Endometrial microvascular endothelial cells (primary cell): ENCODE data around the gene HFM1. TPM values are rescaled to one million over a fixed set of nuclear protein-coding genes. Genes with fewer than 3 reads are reported as not detected.
"Not testable (repeated sequence)": the region's sequence is repeated elsewhere in the genome, so short reads cannot be mapped to it uniquely, and the experiment has no call there.

Experiments used
- in situ Hi-C: cut with HindIII; loops from 2 replicates; pipeline ENCODE4 v1.10.0; 2017; ENCODE audit warnings: low sequenced_read_pairs, low pct_unique_long_range_greater_than_20kb; ENCODE audit errors: inconsistent ontology term
- total RNA-seq: library from RNA; depleted of rRNA; stranded (reverse); fragments of >200 nt; gene quantifications from one replicate; pipeline ENCODE4 v1.2.3, GENCODE V29; 2015; ENCODE audit errors: inconsistent ontology term

The HFM1 gene, protein sequence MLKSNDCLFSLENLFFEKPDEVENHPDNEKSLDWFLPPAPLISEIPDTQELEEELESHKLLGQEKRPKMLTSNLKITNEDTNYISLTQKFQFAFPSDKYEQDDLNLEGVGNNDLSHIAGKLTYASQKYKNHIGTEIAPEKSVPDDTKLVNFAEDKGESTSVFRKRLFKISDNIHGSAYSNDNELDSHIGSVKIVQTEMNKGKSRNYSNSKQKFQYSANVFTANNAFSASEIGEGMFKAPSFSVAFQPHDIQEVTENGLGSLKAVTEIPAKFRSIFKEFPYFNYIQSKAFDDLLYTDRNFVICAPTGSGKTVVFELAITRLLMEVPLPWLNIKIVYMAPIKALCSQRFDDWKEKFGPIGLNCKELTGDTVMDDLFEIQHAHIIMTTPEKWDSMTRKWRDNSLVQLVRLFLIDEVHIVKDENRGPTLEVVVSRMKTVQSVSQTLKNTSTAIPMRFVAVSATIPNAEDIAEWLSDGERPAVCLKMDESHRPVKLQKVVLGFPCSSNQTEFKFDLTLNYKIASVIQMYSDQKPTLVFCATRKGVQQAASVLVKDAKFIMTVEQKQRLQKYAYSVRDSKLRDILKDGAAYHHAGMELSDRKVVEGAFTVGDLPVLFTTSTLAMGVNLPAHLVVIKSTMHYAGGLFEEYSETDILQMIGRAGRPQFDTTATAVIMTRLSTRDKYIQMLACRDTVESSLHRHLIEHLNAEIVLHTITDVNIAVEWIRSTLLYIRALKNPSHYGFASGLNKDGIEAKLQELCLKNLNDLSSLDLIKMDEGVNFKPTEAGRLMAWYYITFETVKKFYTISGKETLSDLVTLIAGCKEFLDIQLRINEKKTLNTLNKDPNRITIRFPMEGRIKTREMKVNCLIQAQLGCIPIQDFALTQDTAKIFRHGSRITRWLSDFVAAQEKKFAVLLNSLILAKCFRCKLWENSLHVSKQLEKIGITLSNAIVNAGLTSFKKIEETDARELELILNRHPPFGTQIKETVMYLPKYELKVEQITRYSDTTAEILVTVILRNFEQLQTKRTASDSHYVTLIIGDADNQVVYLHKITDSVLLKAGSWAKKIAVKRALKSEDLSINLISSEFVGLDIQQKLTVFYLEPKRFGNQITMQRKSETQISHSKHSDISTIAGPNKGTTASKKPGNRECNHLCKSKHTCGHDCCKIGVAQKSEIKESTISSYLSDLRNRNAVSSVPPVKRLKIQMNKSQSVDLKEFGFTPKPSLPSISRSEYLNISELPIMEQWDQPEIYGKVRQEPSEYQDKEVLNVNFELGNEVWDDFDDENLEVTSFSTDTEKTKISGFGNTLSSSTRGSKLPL (N-terminal part only)
- total RNA-seq = not detected

DNA sequence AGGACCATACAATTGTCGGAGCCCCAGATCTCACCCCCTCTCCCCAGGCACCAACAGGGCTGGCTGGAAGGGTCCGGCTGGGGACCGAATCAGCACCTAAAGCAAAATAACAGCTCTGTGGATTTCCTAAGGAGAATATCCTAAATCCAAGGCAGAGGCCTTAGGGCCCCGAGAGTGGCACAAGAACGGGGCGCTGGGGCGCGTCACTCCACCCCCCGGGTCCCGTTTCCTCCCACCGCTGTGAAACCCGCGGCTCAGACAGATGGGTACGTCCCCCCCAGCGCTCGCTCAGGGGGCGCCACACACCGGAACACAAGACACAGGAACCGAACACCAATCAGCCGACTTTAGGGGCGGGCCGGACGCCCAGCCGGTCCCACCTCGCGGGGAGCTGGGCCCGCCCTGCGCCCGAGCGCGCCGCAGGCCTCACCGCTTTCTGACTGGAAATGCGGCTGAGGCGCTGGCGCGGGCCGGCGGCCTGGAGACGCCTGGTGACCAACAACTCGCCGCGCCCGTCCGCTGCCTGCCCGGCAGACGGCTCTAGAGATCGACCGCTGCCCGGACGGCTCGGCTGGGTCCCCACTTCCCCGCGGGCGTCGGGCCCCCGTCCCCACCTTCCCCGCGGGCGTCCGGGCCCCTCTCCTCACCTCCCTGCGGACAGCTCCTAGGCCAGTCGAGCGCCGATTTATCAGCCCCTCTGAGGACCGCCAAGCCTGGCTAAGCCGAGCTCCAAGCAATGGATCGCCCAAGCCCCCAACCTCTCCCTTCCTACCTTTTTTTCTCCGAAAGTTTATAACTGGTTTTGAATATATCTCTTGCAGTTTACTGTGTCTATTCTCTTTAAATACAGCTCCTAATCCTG lies at the start of gene HFM1:
Gene HFM1, minus strand, starts transcription at position 687 of the 862 bp plus-strand sequence. CDS start 3,755 bp downstream, outside the sequence.
- in situ Hi-C loops = no loop called here

DNA sequence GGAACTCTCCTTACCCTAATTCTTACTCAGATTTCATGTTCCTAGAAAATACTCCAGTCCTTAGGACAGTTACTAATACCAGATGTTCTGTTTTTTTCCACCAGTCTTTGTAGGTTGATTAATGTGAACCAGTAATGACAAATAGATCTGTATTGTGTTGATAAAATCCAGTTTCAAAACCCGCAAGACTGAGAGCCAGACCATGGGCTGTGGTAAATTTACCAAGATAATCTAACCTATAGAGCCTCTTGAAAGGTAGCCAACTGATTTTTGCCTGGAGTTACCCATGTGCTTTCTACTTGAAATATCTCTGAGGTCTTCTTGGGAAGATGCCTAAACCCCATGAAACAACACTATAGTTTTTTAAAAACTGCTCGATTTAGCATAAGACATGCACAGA lies 49.5 kb upstream of the HFM1 start:
- in situ Hi-C loops = no loop called here

DNA sequence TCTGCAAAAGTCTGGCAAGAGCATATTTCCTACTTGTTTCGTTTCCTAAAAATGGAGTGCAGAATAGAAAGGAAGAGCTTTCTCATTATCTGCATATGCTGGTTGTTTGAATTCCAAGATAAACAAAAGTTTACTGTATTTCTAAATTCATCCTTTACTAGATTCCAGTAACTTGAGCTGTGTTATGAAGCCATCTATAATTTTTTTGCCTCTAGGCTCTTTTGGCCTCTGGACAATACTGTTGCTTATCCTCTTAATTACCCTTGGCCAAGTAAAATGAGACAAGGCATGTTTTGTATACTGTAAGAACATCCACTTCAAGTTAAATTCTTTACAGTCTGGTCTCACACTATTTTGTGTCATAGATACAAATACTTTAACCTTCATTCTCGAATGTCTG lies 45.6 kb upstream of the HFM1 start:
- in situ Hi-C loops = no loop called here

DNA sequence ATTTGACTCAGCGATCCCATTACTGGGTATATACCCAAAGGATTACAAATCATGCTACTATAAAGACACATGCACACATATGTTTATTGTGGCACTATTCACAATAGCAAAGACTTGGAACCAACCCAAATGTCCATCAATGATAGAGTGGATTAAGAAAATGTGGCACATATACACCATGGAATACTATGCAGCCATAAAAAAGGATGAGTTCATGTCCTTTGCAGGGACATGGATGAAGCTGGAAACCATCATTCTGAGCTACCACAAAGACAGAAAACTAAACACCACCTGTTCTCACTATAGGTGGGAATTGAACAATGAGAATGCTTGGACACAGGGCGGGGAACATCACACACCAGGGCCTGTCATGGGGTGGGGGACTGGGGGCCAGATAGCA lies 43.1 kb upstream of the HFM1 start:
- in situ Hi-C loops = not testable (repeated sequence)

DNA sequence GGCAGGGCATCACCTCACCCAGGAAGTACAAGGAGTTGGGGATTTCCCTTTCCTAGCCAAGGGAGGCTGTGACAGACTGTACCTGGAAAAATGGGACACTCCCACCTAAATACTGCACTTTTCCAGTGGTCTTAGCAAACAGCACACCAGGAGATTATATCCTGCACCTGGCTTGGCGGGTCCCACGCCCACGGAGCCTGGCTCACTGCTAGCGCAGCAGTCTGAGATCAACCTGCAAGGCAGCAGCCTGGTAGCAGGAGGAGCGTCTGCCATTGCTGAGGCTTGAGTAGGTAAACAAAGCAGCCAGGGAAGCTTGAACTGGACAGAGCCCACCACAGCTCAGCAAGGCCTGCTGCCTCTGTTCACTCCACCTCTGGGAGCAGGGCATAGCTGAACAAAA lies 37.3 kb upstream of the HFM1 start:
- in situ Hi-C loops = not testable (repeated sequence)

DNA sequence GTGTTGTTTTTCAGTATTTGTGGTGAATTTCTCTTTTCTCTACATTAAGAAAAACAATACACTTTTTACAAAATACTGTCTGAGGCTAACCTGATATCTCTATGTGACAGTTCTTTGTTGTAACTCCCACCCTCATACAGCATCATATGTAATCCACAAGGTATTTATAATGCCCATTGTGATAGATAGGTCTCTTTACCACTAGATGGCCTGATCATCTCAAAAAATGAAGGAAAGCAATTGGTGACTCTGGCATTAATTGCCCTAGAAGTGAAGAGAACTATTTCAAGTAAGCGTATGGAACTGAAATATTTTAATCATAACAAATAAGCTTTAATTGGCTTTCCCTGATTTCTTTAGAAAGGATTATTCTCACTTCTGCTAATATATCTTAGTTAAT lies 36.2 kb upstream of the HFM1 start:
- in situ Hi-C loops = no loop called here

DNA sequence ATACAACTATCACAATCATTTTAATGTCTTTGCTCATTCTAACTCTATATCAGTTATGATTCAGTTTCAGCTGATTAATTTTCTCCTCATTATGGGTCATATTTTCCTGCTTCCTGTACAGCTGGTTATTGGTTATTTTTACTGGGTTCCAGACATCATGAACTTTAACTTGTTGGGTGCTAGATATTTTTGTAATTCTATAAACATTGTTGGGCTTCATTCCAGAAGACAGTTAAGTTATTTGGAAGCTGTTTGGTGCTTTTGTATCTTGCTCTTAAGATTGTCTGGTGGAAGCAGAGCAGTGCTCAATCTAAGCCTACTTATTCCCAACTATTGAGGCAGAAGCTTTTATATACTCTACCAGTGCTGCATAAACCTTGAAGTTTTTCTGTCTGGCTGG lies 34.4 kb upstream of the HFM1 start:
- in situ Hi-C loops = no loop called here

DNA sequence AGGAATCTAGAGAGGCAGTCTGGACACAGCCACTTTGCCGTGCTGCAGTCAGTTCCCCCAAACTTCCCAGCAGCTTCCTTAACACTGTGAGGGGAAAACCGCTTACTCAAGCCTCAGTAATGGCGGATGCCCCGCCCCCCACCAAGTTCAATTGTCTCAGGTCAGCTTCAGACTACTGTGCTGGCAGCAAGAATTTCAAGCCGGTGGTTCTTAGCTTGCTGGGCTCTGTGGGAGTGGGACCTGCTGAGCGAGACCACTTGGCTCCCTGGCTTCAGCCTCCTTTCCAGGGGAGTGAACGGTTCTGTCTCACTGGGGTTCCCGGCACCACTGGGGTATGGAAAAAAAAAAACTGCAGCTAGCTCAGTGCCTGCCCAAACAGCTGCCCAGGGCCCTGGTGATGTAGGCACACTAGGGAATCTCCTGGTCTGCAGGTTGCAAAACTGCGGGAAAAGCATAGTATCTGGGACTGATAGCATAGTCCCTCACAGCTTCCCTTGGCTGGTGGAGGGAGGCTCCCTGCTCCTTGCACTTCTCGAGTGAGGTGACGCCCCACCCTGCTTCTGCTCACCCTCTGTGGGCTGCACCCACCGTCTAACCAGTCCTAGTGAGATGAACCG lies 23.7 kb upstream of the HFM1 start:
- in situ Hi-C loops = no loop called here

DNA sequence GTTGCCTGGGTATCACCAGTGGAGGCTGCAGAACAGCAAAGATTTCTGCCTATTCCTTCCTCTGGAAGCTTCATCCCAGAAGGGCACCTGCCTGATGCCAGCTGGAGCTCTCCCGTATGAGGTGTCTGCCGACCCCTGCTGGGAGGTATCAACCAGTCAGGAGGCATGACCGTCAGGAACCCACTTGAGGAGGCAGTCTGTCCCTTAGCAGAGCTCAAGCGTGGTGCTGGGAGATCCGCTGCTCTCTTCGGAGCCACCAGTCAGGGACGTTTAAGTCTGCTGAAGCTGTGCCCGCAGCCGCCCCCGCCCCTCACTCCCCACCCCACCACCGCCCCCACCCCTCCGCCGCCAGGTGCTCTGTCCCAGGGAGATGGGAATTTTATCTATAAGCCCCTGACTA lies 23.1 kb upstream of the HFM1 start:
- in situ Hi-C loops = no loop called here

DNA sequence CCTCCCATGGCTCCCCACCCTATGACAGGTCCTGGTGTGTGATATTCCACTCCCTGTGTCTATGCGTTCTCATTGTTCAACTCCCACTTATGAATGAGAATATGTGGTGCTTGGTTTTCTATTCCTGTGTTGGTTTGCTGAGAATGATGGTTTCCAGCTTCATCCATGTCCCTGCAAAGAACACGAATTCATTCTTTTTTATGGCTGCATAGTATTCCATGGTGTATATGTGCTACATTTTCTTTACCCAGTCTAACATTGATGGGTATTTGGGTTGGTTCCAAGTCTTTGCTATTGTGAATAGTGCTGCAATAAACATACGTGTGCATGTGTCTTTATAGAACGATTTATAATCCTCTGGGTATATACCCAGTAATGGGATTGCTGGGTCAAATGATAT lies 17.9 kb upstream of the HFM1 start:
- in situ Hi-C loops = not testable (repeated sequence)

DNA sequence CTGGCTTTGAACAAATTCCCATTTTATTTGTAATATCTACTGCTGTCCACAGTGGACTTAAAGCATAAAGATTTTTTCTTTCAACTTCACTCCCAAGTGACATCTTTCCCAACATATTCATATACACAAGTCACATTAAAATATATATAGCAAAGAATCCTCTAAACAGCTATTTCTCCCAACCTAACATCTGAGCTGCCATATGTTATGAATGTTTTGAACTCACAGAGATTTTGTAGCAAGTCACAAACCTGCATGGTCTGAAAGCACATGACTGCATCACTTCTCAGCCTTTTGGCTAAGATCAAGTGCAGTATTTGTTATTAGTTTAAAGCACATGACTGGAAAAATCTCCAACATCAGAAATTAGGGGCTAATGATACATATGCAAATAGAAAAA lies 7.7 kb upstream of the HFM1 start:
- in situ Hi-C loops = no loop called here

DNA sequence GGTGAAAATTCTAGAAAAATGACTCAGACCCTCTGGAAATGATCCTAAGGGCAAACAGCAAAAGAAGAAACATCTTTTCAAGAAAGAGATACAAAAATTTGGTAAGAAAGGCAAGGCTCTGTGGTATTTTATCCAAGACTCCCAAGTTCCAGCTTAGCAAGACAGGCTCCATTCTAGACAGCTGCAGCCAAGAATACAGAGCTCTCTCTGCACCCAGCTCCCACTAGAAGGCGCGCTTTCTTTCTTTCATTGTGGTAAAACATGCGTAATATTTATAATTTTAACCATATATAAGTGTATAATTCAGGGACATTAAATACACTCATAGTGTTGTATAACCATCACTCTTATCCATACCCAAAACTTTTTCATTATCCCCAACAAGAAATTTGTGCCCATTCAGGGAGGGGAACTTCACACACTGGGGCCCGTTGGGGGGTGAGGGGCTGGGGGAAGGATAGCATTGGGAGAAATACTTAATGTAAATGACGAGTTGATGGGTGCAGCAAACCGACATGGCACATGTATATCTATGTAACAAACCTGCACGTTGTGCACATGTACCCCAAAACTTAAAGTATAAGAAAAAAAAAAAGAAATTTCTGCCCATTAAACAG lies 2.2 kb upstream of the HFM1 start:
- in situ Hi-C loops = no loop called here

DNA sequence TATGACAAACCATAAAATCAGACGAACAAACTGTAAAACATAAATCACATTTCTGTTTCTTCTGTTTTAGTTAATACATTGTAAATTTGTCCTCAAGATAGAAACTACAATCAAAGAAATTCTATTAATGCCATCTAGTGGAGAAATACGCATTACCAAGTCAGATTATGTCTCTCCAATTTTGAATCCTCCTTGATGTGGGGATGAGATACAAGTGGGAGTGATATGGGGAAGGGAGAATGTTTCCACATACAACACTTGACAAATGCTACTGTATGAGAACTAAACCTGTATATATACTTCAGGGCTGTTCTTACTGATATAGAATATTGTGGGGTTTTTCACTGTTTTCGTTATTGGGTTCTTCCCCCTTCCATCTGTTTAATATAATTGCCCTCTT lies 2.6 kb downstream of the HFM1 start:
- in situ Hi-C loops = no loop called here

DNA sequence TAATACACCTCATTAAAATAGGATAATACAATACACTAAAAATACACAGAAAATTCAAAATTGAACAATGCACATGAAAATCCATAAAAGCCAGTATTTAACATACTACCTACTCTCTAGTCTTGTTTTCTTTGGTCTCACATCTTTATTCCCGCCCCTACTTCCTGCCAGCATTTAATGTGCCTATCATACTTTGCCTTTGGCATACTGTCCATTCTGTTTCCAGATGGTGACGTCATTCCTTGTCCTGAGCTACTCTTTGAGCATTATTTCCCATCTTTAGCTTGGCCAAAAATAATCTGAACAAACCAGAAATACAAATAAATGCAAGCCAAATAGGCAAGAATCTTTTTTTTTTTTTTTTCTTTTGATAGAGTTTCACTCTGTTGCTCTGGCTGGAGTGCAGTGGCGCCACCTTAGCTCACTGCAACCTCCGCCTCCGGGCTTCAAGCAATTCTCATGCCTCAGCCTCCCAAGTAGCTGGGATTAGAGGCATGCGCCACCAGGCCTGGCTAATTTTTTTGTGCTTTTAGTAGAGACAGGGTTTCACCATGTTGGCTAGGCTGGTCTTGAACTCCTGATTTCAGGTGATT lies 4.4 kb downstream of the HFM1 start:
- in situ Hi-C loops = no loop called here

DNA sequence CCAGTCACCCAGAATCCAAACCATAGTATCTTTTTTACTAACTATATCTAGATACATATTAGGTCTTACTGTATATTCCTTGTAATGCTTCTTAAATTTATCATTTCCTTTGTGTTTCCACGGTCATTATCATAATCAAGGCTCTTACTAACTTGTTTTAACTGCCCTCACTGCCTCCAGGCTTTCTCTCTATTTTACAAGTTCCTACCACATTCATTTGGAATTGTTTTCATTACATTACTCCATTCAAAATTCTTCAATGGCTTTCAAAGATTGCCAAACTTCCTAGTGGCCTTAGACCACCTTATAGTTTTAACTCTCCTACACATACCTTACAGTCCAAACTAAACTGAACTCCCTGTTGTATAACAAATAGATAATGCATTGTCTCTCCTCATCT lies 6.3 kb downstream of the HFM1 start:
- in situ Hi-C loops = no loop called here

DNA sequence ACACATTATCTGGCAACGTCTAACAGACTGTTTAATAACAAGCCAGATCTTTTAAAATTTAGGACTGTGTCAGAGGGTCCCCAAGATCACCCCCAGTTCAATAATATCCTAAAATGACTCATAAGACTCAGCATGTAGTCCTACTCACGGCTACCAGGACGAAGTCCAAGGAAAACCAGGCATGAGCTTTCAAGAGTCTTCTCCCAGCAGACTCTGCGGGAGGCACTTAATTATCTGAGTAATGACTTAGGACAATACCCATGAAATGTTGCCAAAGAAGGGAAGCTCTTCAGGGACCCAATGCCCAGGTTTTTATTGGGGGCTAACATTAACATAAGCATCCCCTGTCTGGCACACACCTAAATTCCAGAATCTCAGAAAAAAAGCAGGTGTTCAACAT lies 7.0 kb downstream of the HFM1 start:
- in situ Hi-C loops = no loop called here

DNA sequence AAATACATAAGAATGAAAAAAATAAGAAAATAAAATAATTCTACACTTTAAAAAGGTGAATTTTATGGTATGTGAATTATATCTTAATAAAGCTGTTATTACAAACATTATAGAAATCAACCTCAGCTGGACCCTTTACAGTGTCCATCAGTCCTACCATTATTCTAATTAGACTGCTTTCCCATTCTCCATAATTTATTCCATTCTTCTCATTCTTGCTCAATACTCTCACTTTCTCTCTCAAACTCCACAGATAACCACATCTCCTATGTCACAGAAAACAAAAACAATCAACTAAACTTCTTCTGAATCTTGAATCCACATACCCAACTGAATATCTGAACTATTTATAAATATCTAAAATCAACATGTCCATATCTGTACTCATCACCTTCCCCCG lies 11.6 kb downstream of the HFM1 start:
- in situ Hi-C loops = no loop called here
